Hematopoietic multipotent progenitor cell treated with erythropoietin and hydrocortisone succinate and interleukin-3 and kit ligand, for 4 days (in vitro differentiated cells): ENCODE results near the gene SGK1.
A peak's percentile ranks its signal among the peaks of the same experiment; 100 is the strongest.
"Not testable (repeated sequence)": the region's sequence is repeated elsewhere in the genome, so short reads cannot be mapped to it uniquely, and the experiment has no call there.

Experiments used
- DNase-seq: peaks from one replicate; pipeline ENCODE4 v3.0.0-alpha.2; 2015

SGK1 gene

DNA sequence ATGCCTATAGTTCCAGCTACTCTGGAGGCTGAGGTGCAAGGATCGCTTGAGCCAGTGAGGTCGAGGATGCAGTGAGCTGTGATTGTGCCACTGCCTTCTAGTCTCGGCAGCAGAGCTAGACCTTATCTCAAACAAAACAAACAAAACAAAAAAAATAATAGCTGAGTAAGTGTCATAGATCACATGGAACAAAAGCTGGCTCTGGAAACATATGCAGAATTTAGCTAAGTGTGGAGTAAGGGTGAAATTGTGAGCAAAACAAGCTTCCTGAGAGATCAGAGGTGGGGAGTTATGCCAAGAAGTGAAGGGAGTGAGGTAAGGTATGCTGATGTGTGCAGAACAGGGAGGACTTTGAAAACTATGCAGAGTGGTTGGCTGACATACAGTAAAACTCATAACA lies 18.7 kb downstream of the SGK1 start:
- no peak for DNase-seq

DNA sequence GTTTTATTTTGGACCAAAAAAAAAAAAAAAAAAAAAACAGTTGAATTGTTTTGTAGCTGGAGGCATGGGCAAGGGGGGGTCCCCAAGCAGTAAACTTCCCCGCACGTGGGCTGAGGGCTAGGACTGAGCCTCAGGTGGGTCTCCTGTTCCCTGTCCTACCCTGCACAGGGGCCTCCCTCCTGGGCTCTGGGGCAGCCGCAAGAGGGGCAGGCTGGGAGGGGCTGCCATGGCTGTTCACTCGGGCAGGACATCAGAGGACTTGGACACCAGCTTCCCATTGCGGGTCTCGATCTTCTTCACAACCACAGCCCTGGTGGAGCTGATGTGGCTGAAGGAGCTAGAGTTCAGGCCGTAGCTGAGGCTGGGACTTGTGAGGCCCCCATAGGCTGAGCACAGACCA lies 21.1 kb downstream of the SGK1 start:
- no peak for DNase-seq

DNA sequence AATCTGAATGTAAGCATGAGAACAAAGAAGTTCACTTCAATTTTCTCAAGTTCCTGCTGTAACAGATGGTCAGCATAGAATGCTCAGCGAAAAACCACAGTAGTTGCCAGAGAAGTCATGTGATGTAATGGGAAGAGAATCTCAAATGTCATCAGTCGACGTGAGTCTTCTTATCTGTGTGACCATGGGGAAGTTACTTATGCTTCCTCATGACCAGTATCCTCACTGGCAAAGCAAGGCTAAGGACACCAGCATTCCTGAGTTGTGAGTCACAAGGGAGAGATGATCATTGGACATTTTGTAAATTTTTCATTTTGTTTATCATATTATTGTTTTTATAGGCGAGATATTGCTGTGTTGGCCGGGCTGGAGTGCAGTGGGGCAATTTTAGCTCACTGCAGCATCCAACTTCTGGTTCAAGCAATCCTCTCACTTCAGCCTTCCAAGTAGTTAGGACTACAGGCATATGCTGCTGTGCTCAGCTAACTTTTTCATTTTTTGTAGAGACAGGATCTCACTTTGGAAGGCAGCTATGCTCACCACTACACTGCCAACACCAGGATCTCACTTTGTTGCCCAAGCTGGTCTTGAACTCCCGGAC lies 21.9 kb downstream of the SGK1 start:
- DNase-seq: peak; percentile 91

DNA sequence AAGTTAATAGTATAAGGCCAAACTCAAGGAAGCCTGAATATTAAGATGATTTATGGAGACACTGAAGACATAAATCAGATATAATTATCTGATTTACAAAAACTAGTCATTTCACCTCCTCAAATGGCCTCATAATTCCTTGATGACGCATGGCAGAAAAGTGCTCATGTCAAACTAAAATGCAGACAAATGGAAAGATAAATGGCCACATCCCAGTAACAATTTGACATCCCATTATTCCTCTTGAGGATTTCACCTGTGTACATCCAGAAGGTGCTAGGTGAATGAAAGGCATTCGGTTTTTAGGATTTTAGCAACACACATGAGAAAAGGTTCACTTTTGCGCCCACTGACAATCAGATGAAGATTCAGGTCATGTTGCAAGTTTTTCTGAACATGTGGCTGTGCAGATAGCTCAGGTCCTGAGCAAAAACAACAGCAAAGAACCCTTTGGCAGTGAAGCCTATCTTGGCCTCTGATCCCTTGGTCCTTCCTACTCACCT lies 24.2 kb downstream of the SGK1 start:
- no peak for DNase-seq

DNA sequence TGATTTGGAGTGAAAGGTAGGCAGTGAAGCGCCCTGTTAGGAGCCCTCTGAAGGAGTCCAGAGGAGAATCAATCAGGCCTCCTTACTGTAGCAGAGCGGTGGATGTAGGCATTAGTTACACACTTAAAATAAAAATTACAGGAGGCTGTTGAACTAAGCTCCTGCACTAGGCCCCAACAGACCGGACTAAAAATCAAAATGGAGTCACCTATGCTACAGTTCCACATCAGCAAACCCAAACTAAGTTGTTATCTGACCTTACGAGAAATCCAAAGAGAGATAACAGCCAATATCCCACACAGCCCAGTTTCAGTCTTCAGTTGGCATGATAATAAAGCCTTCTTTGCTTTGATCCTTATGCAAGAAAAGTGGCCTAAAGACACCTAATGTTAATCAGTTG lies 26.8 kb downstream of the SGK1 start:
- no peak for DNase-seq

DNA sequence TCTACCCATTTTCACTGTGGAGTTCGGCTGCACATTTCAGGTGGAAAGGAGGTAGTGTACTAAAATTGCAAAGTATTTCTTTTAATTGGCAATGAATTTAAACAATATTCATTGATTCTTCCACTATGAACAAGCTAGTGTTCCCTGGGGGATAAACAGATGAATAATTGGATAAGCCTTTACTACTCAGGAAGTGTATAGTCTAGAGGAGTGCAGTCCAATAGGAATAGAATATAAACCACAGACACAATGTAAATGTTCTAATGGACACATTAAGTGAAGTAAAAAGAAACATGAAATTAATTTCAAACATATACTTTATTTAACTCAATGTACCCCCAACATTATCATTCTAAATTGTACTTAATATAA lies 28.7 kb downstream of the SGK1 start:
- no peak for DNase-seq

DNA sequence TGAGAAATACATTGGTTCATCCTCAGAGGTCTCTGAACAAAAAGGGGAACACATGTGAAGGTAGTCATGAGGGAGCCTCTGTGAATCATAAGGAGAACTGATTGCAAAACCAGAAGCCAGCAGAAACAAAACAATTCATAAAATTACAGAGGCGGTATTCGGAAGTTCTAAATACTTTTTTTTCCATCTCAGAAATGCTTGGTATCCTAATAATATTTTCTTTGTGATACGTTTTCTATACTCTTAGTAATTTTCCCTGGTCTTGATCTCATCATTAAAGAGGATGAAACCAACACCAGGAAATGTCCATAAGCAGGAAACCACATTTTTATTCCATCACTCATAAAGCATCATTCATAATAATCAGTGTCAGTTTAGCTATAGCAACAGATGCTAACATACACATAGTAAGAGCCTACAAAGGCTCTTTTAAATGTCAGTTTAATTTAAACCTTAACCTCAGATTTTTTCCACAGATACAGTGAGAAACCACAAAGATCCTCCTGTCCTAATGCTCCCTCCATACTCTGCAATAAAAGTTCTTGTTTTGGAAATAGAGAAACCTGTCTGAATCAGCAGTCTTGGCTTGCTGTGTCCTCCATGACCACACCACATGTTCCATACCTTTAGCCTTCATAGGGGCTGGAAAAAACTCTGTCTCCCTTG lies 29.2 kb downstream of the SGK1 start:
- peak; percentile 75 for DNase-seq

DNA sequence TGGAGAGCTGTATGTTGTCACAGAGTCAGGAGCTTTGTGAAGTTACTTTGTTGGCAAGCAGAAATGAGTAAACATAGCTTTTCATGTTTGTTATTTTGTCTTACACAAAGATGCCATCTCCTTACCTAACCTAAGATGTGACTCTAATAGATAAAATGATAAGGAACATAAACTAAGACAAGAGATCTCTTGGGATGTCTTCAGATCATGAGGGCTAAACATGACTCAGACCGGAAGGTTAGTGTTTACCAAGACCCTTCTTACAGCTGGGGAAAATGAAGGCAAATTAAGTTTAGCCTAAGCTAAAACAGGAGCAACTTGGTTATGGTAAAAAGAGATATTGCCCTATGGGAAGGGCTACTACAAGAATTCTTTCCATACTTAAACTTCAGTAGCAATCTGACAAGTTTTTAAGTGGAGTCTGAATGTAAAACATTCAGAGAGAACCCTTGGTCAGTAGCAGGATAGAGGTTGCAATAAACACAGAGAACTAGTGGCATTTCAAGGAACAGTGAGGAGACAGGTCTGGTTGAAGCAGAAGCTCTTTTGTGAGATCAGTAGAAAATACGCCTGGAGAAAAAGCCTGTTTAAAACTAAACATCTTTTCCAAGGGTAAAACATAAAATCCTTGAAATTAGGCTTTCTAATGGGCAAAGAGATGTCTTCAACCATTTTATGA lies 29.9 kb downstream of the SGK1 start:
- DNase-seq: no peak

DNA sequence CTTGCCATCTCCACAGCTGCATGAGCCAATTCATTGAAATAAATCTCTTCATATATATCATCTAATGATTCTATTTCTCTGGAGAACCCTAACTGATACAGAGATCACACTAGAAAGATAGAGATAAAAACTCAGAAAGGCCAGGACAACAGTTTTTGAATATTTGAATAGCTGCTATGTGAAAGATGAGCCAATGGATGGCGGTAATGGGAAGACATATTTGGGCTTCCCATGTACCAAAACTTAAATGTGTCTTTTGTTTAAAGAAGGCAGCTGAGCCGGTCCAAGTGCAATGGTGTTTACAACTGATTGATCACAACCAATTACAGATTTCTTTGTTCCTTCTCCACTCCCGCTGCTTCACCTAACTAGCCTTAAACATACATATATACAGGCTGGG lies 35.1 kb downstream of the SGK1 start:
- peak; percentile 10 for DNase-seq

DNA sequence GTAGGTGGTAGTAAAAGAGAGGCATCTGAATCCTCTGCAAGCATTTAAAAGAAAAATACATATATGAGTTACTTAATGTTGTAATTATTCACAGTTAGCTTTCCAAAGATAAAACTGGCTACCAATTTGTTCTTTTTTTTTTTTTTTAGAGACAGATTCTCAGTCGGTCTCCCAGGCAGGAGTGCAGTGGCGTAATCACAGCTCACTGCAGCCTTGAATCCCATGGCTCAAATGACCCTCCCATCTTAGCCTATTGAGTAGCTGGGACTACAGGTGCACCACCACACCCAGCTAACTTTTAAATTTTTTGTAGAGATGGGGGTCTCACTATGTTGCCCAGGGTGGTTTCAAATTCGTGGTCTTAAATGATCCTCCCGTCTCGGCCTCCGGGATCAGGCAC lies 36.5 kb downstream of the SGK1 start:
- no peak for DNase-seq

DNA sequence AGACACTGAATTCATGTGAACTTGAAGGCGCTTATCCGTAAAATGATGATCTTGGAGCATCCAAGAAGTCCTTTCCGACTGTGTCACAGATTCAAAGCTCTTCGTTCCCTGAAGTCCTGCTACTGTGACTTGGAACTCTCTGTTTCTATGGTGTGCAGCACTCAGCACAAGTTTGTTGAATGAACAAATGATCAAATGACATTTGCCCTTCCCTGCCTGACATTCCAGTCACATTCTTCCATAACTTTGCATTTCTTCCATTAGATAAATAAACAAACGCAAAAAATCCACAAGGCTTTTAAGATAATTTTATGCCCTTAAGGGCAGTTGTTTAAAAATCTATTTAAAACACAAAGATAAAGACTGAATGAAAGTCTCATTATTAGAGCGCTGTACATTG lies 39.9 kb downstream of the SGK1 start:
- no peak for DNase-seq

DNA sequence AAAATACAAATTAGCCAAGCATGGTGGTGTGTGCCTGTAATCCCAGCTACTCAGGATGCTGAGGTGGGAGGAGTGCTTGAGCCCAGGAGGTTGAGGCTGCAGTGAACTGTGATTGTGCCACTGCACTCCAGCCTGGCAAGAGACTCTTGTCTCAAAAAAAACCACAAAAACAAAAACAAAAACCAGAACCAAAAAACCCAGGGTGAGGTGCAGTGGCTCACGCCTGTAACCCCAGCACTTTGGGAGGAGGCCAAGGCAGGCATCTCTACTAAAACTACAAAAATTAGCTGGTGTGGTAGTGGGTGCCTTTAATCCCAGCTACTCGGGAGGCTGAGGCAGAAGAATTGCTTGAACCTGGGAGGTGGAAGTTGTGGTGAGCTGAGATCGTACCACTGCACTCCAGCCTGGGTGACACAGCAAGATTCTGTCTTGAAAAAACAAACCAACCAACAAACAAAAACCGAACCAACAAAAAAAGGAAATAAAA lies 41.0 kb downstream of the SGK1 start:
- peak; percentile 9 for DNase-seq

DNA sequence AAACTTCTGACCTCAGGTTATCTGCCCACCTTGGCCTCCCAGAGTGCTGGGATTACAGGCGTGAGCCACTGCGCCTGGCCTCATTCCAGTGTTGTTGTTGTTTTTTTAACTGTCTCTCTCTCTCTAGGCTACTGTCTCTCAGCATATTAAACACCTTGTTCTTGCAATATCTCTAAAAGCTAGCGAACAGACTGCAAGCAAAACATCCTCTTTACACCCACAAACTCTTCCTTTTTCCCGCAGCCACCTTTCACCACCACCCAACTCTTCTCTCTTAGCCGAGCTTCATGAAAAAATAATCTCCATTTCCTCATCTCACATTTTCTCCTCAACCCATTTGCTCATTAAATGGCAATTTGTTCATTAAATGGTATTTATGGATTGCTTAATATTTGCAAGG lies 45.5 kb downstream of the SGK1 start:
- DNase-seq: no peak

DNA sequence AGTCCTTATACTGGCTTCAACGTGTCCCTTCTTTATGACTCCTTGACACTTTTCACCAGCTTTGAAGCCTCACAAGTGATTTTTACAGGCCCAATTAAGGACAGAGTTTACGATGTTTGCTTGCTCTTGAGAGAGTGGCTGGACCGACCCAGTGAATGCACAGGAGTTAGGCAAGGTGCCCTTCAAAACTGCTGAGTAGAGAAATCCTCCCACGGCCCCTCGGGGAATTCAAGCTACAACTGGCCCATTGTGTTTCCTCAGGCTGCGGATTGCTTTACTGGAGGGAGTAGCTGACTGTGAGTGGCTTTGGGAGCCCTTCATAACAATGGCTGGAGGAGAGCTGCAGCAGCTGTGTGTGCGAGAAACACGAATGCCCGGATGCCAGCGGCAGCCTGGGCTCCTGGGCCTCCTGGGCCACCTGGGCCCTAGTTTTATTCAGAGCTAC lies 50.0 kb downstream of the SGK1 start:
- no peak for DNase-seq

DNA sequence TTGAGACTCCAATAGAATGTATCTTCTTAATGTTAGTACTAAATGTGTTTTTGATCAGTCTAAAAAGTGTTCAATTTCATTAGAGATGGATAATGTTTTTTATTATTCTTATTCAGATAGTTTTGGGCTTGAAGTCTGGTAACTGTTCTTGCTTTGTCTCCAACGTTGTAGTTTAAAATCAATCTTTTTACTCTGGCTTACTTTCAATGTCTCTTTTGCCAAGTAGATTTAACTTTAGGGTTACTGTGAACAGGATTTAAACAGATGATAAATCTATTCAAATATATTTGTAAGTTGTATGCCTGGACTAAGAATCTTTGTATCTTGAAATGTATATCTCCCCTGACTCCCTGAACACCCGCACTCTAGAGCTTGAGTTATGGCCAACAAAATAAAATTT lies 51.1 kb downstream of the SGK1 start:
- no peak for DNase-seq

DNA sequence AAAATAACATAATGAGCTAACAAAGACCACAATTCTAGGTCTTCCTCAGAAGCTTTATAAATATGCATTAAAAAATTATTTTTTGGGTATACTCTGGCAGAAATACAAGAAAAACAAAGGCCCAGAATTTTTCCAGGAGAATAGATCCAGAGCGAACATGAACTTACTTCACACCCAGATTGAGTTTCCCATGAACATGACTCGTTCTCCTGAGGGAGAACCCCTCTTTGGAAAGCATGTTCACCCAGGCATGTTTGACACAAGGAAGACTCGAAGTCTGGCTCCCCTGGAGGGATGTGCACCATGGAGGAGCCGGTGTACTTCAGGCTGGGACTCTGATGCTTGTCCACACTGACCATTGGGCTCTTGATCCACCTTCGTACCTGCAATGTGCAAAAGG lies 56.1 kb downstream of the SGK1 start:
- DNase-seq: no peak

DNA sequence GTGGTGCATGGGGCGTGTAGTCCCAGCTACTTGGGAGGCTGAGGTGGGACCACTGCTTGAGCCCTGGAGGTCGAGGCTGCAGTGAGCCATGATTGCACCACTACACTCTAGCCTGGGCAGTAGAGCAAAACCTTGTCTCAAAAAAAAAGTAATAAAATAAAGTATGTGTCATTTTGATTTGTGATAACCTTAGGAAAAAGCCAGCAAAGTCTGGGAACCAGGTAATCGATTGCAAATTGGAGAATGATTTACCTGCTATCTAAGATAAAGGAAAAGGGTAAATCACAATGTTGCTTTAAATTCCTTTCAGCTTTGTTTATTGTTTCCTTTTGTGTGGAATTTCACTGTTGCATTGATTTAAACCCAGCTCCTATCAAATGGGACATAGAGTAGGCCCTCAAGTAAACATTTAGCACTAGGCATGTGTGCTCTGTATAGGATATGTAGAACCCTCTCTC lies 59.0 kb downstream of the SGK1 start:
- no peak for DNase-seq

DNA sequence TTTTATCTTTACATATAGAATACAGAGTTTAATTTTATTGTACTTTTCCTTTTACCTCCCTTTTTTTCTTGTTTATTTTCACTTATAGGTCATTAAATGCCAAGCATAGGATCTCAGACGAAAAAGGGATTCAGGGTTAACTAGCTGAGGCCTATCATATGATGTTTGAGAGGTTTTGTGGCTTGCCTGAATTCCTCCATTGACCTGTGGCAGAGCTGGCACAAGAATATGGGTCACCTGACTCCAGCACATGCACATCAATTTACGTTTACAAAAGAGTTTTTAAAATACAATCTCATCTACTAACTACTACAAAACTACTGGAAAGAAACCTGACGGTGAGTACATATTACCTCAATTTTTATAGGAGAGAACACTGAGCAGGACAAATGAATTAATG lies 60.4 kb downstream of the SGK1 start:
- DNase-seq: no peak

DNA sequence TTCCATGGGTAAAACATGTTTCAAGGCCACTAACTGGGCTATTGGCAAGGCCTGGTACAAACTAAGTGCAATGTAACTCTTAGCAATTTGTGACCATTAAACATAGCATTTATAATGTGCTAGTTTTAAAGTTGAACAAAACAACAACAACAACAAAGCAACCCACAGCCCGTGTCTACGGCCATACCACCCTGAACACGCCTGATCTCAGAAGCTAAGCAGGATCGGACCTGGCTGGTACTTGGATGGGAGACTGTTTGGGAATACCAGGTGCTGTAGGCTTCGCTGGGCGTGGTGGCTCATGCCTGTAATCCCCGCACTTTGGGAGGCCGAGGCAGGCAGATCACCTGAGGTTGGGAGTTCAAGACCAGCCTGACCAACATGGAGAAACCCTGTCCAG lies 61.0 kb downstream of the SGK1 start:
- DNase-seq: no peak

DNA sequence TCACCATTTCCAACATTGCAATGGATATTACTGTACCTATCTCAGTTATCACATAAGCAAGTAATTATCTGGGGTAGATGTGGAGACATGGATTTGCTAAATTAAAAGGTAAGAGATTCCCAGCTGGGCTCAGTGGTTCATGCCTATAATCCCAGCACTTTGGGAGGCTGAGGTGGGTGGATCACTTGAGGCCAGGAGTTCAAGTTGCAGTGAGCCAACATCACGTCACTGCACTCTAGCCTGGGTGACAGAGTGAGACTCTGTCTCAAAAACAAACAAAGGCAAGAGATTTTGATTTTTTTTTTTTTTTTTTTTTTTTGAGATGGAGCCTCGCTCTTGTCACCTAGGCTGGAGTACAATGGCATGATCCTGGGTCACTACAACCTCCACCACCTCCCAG lies 62.6 kb downstream of the SGK1 start:
- not testable (repeated sequence) for DNase-seq

DNA sequence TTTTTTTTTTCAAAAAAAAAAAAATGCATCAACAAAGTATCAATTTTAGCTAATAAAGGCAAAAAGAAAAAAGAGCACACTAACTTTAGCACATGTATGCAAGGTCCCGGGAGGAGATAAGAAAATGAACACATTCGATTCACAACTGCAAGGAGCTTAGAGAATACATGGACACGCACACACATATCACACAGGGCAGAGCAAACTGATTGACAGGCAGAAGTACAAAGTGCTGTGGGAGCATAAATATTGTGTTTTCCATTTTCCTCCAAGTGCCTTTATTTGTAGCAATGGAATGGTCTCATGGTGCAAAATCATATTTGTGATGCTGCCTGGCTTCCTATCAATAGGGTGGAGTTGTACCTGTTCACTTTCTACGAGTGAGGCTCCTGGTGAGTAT lies 63.8 kb downstream of the SGK1 start:
- DNase-seq: no peak

DNA sequence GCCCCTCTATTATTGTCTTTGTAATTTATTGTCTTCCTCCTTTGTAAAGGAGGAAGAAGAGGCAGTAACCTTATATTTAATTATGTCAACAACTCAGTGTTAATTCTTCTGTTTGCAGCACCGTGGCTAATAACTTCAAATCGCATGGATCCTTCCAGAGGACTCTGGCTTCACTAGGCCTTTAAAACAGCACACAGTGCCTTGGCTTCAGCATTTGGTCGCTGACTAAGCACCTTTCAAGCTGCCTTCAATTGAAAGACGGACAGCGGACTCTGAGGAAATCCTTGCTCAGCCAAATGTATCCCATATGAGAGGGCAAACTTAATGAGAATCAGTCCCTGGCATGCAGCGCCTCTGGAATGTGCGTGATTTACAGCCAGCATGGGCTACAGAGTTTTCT lies 64.2 kb downstream of the SGK1 start:
- no peak for DNase-seq

DNA sequence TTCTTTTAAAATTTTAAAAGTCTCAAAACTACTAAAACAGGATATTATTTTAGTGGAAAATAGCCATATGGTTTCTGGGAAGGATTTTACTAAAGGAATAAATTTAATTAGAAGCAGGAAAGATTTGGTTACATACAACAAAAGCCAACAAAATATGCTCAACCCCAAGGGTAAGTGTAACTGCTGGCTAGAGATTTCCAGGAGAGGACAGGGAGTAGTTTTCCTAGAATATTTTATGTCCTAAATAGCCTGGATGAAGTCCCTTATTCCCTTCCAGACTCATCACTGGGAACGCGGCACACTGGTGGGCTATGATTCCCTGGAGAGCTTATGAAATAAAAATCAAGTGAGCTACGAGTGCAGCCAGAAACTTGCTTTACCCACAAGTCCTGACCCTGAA lies 66.6 kb downstream of the SGK1 start:
- DNase-seq: no peak

DNA sequence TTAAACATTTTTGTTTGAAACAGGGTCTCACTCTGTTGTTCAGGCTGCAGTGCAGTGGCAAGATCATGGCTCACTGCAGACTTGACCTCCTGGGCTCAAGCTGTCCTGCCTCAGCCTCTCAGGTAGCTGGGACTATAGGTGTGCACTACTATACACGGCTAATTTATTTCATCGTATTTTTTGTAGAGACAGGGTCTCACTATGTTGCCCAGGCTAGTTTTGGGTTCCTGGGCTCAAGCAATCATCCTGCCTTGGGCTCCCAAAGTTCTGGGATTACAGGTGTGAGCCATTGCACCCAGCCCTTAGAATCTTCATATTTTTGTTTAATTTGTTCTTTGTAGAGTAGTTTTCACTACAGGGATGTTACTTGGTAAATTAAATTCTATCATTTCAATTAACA lies 67.1 kb downstream of the SGK1 start:
- no peak for DNase-seq
